GM13976 (cell line): ENCODE data around the gene DST.

Experiments
- DNase-seq: peaks from one replicate; pipeline ENCODE4 v3.0.0; 2012; ENCODE audit warnings: low spot score
- CTCF ChIP-seq: IDR thresholded peaks from 2 replicates; pipeline ENCODE4 v1.5.1; 2012; ENCODE audit warnings: borderline replicate concordance, mild to moderate bottlenecking; ENCODE audit not compliant: insufficient read depth; ENCODE audit errors: extremely low read depth, missing control alignments, control extremely low read depth
- in situ Hi-C: fragments of 300-500 bp; cut with MboI; formaldehyde crosslinking; loops from one replicate; pipeline ENCODE4 v1.12.0; 2022; ENCODE audit warnings: low sequenced_read_pairs, mixed read lengths, inconsistent platforms; ENCODE audit not compliant: unreplicated experiment

The DST gene

GRCh38 chr6:56642366-56643261, at the start of gene DST:
Gene DST (minus strand): TSS chr6:56642889.
- DNase-seq = no peak
- no peak for TF ChIP-seq CTCF
- in situ Hi-C loops = loop anchor here (25.0 kb wide), 2 partner anchors 220 to 670 kb away; partner anchors contain the start of gene PRIM2

- in situ Hi-C loops = no loop called here
- DNase-seq = no peak
- TF ChIP-seq CTCF = no peak
Observed at GRCh38 chr6:56691814-56692213, 49.1 kb upstream of the DST start.

- TF ChIP-seq CTCF = no peak
- in situ Hi-C loops = no loop called here
- no peak for DNase-seq
Observed at GRCh38 chr6:56691286-56691595, 48.6 kb upstream of the DST start.

- in situ Hi-C loops = no loop called here
- no peak for DNase-seq
- no peak for TF ChIP-seq CTCF
Observed at GRCh38 chr6:56690519-56691285, 48.0 kb upstream of the DST start.

GRCh38 chr6:56689663-56690062, 47.0 kb upstream of the DST start:
- no peak for TF ChIP-seq CTCF
- in situ Hi-C loops = no loop called here
- no peak for DNase-seq

- no peak for DNase-seq
- TF ChIP-seq CTCF = no peak
Observed at GRCh38 chr6:56689114-56689513, 46.4 kb upstream of the DST start.

More at GRCh38 chr6:56689114-56689513, 46.4 kb upstream of the DST start:
- in situ Hi-C loops = no loop called here
